ENCODE results near the gene SORCS2. TPM values are rescaled to one million over a fixed set of nuclear protein-coding genes. Genes with fewer than 3 reads are reported as not detected.

Gene SORCS2
- total and polyA plus RNA-seq, 2 of the 8 experiments (the other 6 are each of a cell fraction or from before 2014, with no cell fraction given), result 0.36 to 1.8 TPM

- Histone ChIP-seq H2BK15ac (ENCODE audit: low read length) (no peak overlapping the region), H3K9ac (replicated peaks in 1 of 4; ENCODE audit: extremely low read depth in 1 of 4, low read depth in 3 of 4, low read length in 3 of 4) (no peak overlapping the region), H4K91ac (replicated peaks; ENCODE audit: insufficient read length, low read length) (no peak overlapping the region), H3K23ac (ENCODE audit: insufficient read length) (no peak overlapping the region), H3K36me3 (ENCODE audit: control insufficient read depth in 2 of 4, insufficient read depth in 4 of 4, low read length in 3 of 4) (no peaks in the 10 kb centered on the region), H3K4ac (replicated peaks; ENCODE audit: insufficient read length, low read depth, low read length) (no peak overlapping the region), H2BK5ac (ENCODE audit: low read depth, low read length) (no peak overlapping the region), H4K5ac (ENCODE audit: insufficient read length, low read depth, low read length) (no peak overlapping the region), H2AK5ac (ENCODE audit: low read depth, low read length) (no peak overlapping the region), H4K8ac (ENCODE audit: extremely low read depth, insufficient read depth, low read length) (no peak overlapping the region), H3K18ac (ENCODE audit: extremely low read depth, low read length) (no peak overlapping the region), H3K56ac (replicated peaks; ENCODE audit: insufficient read length, low read depth, low read length) (no peak overlapping the region), H3K79me2 (ENCODE audit: control insufficient read depth in 1 of 2, insufficient read depth in 2 of 2, low read length in 2 of 2) (no peaks in the 10 kb centered on the region), H3K27me3 (replicated peaks in 1 of 4; ENCODE audit: control insufficient read depth in 3 of 4, extremely low read depth in 1 of 4, insufficient read depth in 3 of 4, low read length in 3 of 4) (no peaks in the 10 kb centered on the region; a peak in 1 of 7 replicates), H3K4me1 (replicated peaks in 1 of 4; ENCODE audit: control insufficient read depth in 3 of 4, insufficient read depth in 4 of 4, low read length in 3 of 4) (peaks cover 0 to 6% (median 2%) of the 10 kb centered on the region in 4 experiments; a peak in 3 of 7 replicates), H3K9me3 (ENCODE audit: insufficient read depth in 2 of 2, low read depth in 1 of 2, low read length in 1 of 2) (no peaks in the 10 kb centered on the region), H3K4me3 (ENCODE audit: extremely low read depth in 1 of 4, insufficient read depth in 2 of 4, low read depth in 3 of 4, low read length in 4 of 4) (no peak overlapping the region), H3K23me2 (ENCODE audit: low read depth, low read length) (no peaks in the 10 kb centered on the region), H2BK12ac (ENCODE audit: low read depth, low read length) (no peak overlapping the region), H2BK120ac (replicated peaks; ENCODE audit: low read depth, low read length) (no peak overlapping the region), H3K27ac (ENCODE audit: low read depth, low read length) (no peak overlapping the region), H3K79me1 (ENCODE audit: low read depth, low read length) (no peaks in the 10 kb centered on the region), H3K4me2 (ENCODE audit: insufficient read depth in 1 of 2, low read depth in 2 of 2, low read length in 2 of 2) (no peak overlapping the region), H2AFZ (ENCODE audit: low read length) (no peak overlapping the region), H2BK20ac (ENCODE audit: low read length) (no peak overlapping the region), H3K14ac (ENCODE audit: insufficient read length) (no peak overlapping the region), H4K20me1 (replicated peaks in 1 of 2; ENCODE audit: control insufficient read depth in 1 of 2, insufficient read depth in 2 of 2, low read length in 2 of 2) (no peaks in the 10 kb centered on the region)
- no peak for TF ChIP-seq ZNF274 (IDR thresholded peaks at IDR 0.05; ENCODE audit: borderline replicate concordance, extremely low read depth, low read length)
- no peak for TF ChIP-seq PHF8 (conservative IDR thresholded peaks at IDR 0.05; ENCODE audit: low read depth, low read length)
- no peak for TF ChIP-seq RXRA (IDR thresholded peaks at IDR 0.05; ENCODE audit: insufficient read depth, low read depth, low read length)
- TF ChIP-seq BRCA1 (IDR thresholded peaks at IDR 0.05; ENCODE audit: low read depth, low read length), result no peak
- TF ChIP-seq SUZ12 (IDR thresholded peaks at IDR 0.05; ENCODE audit: low read length), result no peak
- no peak for TF ChIP-seq NANOG (IDR thresholded peaks at IDR 0.05; ENCODE audit: insufficient read depth, low read depth, low read length, poor library complexity, severe bottlenecking)
- TF ChIP-seq ATF3 (IDR thresholded peaks at IDR 0.05; ENCODE audit: insufficient read depth, low read depth, low read length), result no peak
- CTCF ChIA-PET (ENCODE audit: partially characterized antibody), result interaction anchor here (0.7 to 3.4 kb wide), 2 partner anchors 28 to 226 kb away, joined by 3 to 19 read pairs; no protein-coding TSS in a partner anchor
- POLR2A ChIA-PET (ENCODE audit: partially characterized antibody), result no interaction called here
- no peak for DNase-seq (ENCODE audit: low read depth in 1 of 2, low spot score in 2 of 2)
- no peak for FAIRE-seq
- 75% methylated on average over 8 of the region's 11 CpGs; no CpG with 5 or more reads in 1 of the 2 experiments for WGBS, 2 experiments (ENCODE audit: extremely low coverage in 1 of 2, insufficient coverage in 1 of 2, insufficient read length in 1 of 2, insufficient replicate concordance in 2 of 2, low coverage in 1 of 2, low lambda C conversion rate in 2 of 2, missing lambda C conversion rate in 1 of 2)
Observed at GRCh38 chr4:7306986-7307385, 114.6 kb downstream of the SORCS2 start.
